SU-DHL-6 (cell line): Measurements from ENCODE around the gene TRIM17.

Experiments used
- H2AFZ ChIP-seq: fragments of 200-600 bp; sonication (generic); 2 replicates; pipeline ENCODE4 v1.6.1; 2014; ENCODE audit warnings: low read depth, mild to moderate bottlenecking, moderate library complexity, mixed read lengths, antibody characterized with exemption, low read length; ENCODE audit not compliant: severe bottlenecking
- H3F3A ChIP-seq: fragments of 200-600 bp; shearing (Covaris generic); 2 replicates; pipeline ENCODE4 v1.6.0; 2016; ENCODE audit warnings: antibody characterized with exemption, mild to moderate bottlenecking; ENCODE audit not compliant: insufficient read depth
- H3K27ac ChIP-seq: fragments of 200-600 bp; sonication (generic); 2 replicates; pipeline ENCODE4 v1.5.1; 2016; ENCODE audit warnings: low read depth, mild to moderate bottlenecking, low read length, moderate library complexity, mixed read lengths
- H3K27me3 ChIP-seq: fragments of 200-600 bp; sonication (generic), shearing (Covaris generic); 2 replicates; pipeline ENCODE4 v1.6.0; 2014; ENCODE audit warnings: mild to moderate bottlenecking, low read length
- H3K36me3 ChIP-seq: fragments of 200-600 bp; sonication (generic); 2 replicates; pipeline ENCODE4 v1.6.1; 2014; ENCODE audit warnings: mild to moderate bottlenecking, low read length, mixed read lengths
- H3K4me2 ChIP-seq: fragments of 300-600, 200-600 bp; shearing (Covaris generic), sonication (generic); 2 replicates; pipeline ENCODE4 v1.6.0; 2014; ENCODE audit warnings: low read length, low read depth, mild to moderate bottlenecking; ENCODE audit not compliant: poor library complexity, severe bottlenecking
- H3K4me3 ChIP-seq: fragments of 200-600 bp; sonication (generic); 2 replicates; pipeline ENCODE4 v1.5.1; 2014; ENCODE audit warnings: antibody characterized with exemption, low read length, mild to moderate bottlenecking, mixed read lengths; ENCODE audit not compliant: insufficient read depth, poor library complexity, severe bottlenecking
- H3K79me2 ChIP-seq: fragments of 200-600 bp; sonication (generic); 2 replicates; pipeline ENCODE4 v1.6.1; 2014; ENCODE audit warnings: mild to moderate bottlenecking, low read length, moderate library complexity; ENCODE audit not compliant: insufficient read depth
- H3K9ac ChIP-seq: fragments of 200-600 bp; sonication (generic); 2 replicates; pipeline ENCODE4 v1.7.0; 2014; ENCODE audit warnings: mild to moderate bottlenecking, low read length
- H3K9me2 ChIP-seq: fragments of 200-600 bp; sonication (generic); replicated peaks from 2 replicates; pipeline ENCODE4 v1.6.1; 2014; ENCODE audit warnings: low read length; ENCODE audit not compliant: insufficient read depth
- H3K9me3 ChIP-seq: fragments of 200-600 bp; sonication (generic); 2 replicates; pipeline ENCODE4 v1.6.1; 2014; ENCODE audit warnings: low read length, mixed read lengths; ENCODE audit not compliant: insufficient read depth
- H4K20me1 ChIP-seq: fragments of 200-600 bp; sonication (generic); 2 replicates; pipeline ENCODE4 v1.6.1; 2014; ENCODE audit warnings: low read depth, mild to moderate bottlenecking, antibody characterized with exemption, low read length, moderate library complexity, mixed read lengths
- CTCF ChIP-seq: fragments of 200-600 bp; sonication (generic); IDR thresholded peaks from one replicate; pipeline ENCODE4 v1.5.1; 2017; ENCODE audit warnings: antibody characterized with exemption, mild to moderate bottlenecking, low read length, moderate library complexity; ENCODE audit not compliant: insufficient read depth, poor library complexity, severe bottlenecking
- EZH2phosphoT487 ChIP-seq: fragments of 200-600 bp; sonication (generic), shearing (Covaris generic); conservative IDR thresholded peaks from 2 replicates; pipeline ENCODE4 v1.6.1; 2018; ENCODE audit warnings: mild to moderate bottlenecking, antibody characterized with exemption, low read length, moderate library complexity, mixed read lengths

Gene TRIM17

GRCh38 chr1:228368801-228369607, 47.7 kb downstream of the TRIM17 start:
- H3K27ac ChIP-seq = no peak overlapping the region
- H3K9me3 ChIP-seq = no peaks in the 10 kb centered on the region
- no peaks in the 10 kb centered on the region for H3K9me2 ChIP-seq
- H3K36me3 ChIP-seq = no peaks in the 10 kb centered on the region
- no peak overlapping the region for H3K9ac ChIP-seq
- H3K4me2 ChIP-seq = no peak overlapping the region
- TF ChIP-seq CTCF = no peak
- TF ChIP-seq EZH2phosphoT487 = no peak
- no peak overlapping the region for H2AFZ ChIP-seq
- H3K79me2 ChIP-seq = no peaks in the 10 kb centered on the region
- no peaks in the 10 kb centered on the region for H3K27me3 ChIP-seq
- H3K4me3 ChIP-seq = no peak overlapping the region
- no peaks in the 10 kb centered on the region for H4K20me1 ChIP-seq
- no peaks in the 10 kb centered on the region for H3F3A ChIP-seq

- Histone ChIP-seq H3K4me2 (no peak overlapping the region), H3F3A (no peaks in the 10 kb centered on the region), H3K27me3 (no peaks in the 10 kb centered on the region), H3K9me3 (no peaks in the 10 kb centered on the region), H3K9ac (no peak overlapping the region), H3K36me3 (no peaks in the 10 kb centered on the region), H3K9me2 (no peaks in the 10 kb centered on the region), H2AFZ (no peak overlapping the region), H3K79me2 (no peaks in the 10 kb centered on the region), H3K27ac (no peak overlapping the region), H3K4me3 (no peak overlapping the region), H4K20me1 (no peaks in the 10 kb centered on the region)
- TF ChIP-seq CTCF (no peak), EZH2phosphoT487 (no peak)
Observed at GRCh38 chr1:228367798-228368791, 48.6 kb downstream of the TRIM17 start.

DNA sequence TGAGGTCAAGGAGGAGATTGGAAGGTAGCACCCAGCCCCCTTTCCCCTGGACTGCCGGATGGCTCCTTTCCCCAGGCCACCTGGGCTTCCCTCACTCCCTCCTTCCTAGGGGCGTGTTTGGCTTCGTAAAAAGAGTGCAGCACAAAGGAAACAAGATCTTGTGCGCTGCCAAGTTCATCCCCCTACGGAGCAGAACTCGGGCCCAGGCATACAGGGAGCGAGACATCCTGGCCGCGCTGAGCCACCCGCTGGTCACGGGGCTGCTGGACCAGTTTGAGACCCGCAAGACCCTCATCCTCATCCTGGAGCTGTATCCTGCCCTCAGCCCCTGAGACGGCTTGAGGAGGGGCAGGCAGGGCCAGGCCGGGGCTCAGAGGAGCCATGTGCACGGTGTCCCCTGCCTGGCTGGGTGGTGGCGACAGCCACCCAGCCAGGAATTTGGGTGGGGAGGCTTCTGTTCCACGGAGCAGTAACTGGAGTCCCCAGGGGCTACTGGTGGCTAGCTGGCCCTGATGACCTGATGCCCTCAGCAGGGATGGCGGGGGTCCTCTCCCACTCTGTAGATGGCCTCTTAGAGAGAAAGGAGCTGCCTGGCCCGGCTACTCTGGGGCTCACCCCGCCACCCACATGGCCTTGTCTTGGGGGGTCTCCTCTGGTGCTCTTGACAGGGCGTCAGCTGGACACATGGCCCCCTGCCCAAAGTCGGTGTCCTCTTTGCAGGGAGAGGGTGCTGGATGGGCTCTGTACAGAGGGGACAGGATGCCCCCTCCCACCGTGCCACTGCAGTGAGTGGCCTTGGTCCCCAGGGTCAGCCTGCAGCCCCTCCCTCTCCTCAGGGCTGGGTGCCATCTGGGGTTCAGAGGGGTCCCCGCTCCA, 49.6 kb downstream of the TRIM17 start:
- no peak for TF ChIP-seq CTCF
- Histone ChIP-seq H3K4me3 (no peak overlapping the region), H3K79me2 (no peaks in the 10 kb centered on the region), H3K4me2 (no peak overlapping the region), H3K36me3 (no peaks in the 10 kb centered on the region), H3K9ac (no peak overlapping the region), H3K27me3 (no peaks in the 10 kb centered on the region), H4K20me1 (no peaks in the 10 kb centered on the region), H3K9me3 (no peaks in the 10 kb centered on the region), H2AFZ (no peak overlapping the region), H3K9me2 (no peaks in the 10 kb centered on the region), H3K27ac (no peak overlapping the region), H3F3A (no peaks in the 10 kb centered on the region)
